Neural cell (in vitro differentiated cells): Measurements from ENCODE around the gene GABRA4.

ENCODE experiments used
- EP300 ChIP-seq: fragments of 450-650 bp; conservative IDR thresholded peaks from 2 replicates; pipeline ENCODE4 v1.6.1; 2014; ENCODE audit warnings: antibody characterized with exemption, mild to moderate bottlenecking, moderate library complexity; ENCODE audit not compliant: poor library complexity, severe bottlenecking
- EZH2 ChIP-seq: fragments of 200-600, 300-800 bp; shearing (Covaris generic), sonication (generic); IDR thresholded peaks from 2 replicates; pipeline ENCODE4 v1.6.1; 2014; ENCODE audit warnings: antibody characterized with exemption, low read length, borderline replicate concordance, mild to moderate bottlenecking; ENCODE audit not compliant: insufficient read depth, poor library complexity, severe bottlenecking
- MXI1 ChIP-seq: fragments of 450-650 bp; conservative IDR thresholded peaks from 2 replicates; pipeline ENCODE4 v1.6.1; 2014; ENCODE audit warnings: antibody characterized with exemption, mild to moderate bottlenecking; ENCODE audit not compliant: poor library complexity, severe bottlenecking
- POLR2AphosphoS5 ChIP-seq: IDR thresholded peaks from 2 replicates; pipeline ENCODE4 v1.6.1; 2012
- RAD21 ChIP-seq: fragments of 450-650 bp; conservative IDR thresholded peaks from 2 replicates; pipeline ENCODE4 v1.6.1; 2014; ENCODE audit warnings: antibody characterized with exemption, mild to moderate bottlenecking, moderate library complexity
- SMC3 ChIP-seq: fragments of 450-650 bp; conservative IDR thresholded peaks from 2 replicates; pipeline ENCODE4 v1.6.1; 2014; ENCODE audit warnings: antibody characterized with exemption, mild to moderate bottlenecking, moderate library complexity; ENCODE audit not compliant: poor library complexity
- TAF1 ChIP-seq: IDR thresholded peaks from 2 replicates; pipeline ENCODE4 v1.6.1; 2012; ENCODE audit warnings: low read depth
- TF ChIP-seq, protein P1 (sequence below): fragments of 450-650 bp; IDR thresholded peaks from 2 replicates; pipeline ENCODE4 v1.5.1; 2014; ENCODE audit warnings: antibody characterized with exemption, mild to moderate bottlenecking, moderate library complexity; ENCODE audit not compliant: poor library complexity, severe bottlenecking
- TF ChIP-seq, protein P2 (sequence below): IDR thresholded peaks from 2 replicates; pipeline ENCODE4 v1.6.1; 2012; ENCODE audit warnings: borderline replicate concordance

DNA sequence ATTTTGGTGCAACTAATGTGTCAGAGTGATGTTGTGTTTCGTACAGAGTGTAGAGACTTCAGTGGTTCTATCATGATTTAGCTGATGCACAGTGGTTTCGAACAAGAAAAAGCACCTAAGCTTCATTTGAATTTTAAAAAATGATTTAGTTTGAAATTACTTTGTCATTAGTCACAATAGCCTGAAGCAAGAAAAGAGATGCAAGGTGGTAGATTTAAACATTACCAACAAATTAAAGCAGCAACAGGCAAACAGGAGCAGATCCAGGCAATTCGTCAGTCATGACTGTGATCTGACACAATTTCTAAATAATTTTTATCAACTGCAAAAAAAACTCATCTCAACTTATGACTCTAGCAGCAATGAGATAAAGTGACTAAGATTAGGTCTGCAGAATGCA, 59.7 kb downstream of the GABRA4 start:
- TF ChIP-seq, protein P1, sequence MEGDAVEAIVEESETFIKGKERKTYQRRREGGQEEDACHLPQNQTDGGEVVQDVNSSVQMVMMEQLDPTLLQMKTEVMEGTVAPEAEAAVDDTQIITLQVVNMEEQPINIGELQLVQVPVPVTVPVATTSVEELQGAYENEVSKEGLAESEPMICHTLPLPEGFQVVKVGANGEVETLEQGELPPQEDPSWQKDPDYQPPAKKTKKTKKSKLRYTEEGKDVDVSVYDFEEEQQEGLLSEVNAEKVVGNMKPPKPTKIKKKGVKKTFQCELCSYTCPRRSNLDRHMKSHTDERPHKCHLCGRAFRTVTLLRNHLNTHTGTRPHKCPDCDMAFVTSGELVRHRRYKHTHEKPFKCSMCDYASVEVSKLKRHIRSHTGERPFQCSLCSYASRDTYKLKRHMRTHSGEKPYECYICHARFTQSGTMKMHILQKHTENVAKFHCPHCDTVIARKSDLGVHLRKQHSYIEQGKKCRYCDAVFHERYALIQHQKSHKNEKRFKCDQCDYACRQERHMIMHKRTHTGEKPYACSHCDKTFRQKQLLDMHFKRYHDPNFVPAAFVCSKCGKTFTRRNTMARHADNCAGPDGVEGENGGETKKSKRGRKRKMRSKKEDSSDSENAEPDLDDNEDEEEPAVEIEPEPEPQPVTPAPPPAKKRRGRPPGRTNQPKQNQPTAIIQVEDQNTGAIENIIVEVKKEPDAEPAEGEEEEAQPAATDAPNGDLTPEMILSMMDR: no peak
- no peak for TF ChIP-seq MXI1
- TF ChIP-seq, protein P2, sequence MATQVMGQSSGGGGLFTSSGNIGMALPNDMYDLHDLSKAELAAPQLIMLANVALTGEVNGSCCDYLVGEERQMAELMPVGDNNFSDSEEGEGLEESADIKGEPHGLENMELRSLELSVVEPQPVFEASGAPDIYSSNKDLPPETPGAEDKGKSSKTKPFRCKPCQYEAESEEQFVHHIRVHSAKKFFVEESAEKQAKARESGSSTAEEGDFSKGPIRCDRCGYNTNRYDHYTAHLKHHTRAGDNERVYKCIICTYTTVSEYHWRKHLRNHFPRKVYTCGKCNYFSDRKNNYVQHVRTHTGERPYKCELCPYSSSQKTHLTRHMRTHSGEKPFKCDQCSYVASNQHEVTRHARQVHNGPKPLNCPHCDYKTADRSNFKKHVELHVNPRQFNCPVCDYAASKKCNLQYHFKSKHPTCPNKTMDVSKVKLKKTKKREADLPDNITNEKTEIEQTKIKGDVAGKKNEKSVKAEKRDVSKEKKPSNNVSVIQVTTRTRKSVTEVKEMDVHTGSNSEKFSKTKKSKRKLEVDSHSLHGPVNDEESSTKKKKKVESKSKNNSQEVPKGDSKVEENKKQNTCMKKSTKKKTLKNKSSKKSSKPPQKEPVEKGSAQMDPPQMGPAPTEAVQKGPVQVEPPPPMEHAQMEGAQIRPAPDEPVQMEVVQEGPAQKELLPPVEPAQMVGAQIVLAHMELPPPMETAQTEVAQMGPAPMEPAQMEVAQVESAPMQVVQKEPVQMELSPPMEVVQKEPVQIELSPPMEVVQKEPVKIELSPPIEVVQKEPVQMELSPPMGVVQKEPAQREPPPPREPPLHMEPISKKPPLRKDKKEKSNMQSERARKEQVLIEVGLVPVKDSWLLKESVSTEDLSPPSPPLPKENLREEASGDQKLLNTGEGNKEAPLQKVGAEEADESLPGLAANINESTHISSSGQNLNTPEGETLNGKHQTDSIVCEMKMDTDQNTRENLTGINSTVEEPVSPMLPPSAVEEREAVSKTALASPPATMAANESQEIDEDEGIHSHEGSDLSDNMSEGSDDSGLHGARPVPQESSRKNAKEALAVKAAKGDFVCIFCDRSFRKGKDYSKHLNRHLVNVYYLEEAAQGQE: no peak
- no peak for TF ChIP-seq EZH2
- TF ChIP-seq EP300: no peak
- TF ChIP-seq RAD21: no peak
- TF ChIP-seq TAF1: no peak
- TF ChIP-seq POLR2AphosphoS5: no peak
- no peak for TF ChIP-seq SMC3
